Kidney (tissue), 14 donors: ENCODE results near the gene PIAS2. TPM values are rescaled to one million over a fixed set of nuclear protein-coding genes. Genes with fewer than 3 reads are reported as not detected.

ENCODE experiments used
- DNase-seq, 5 donors: peaks; one replicate each; pipeline ENCODE4 v3.0.0-alpha.2; 2013 to 2020
- FAIRE-seq: peaks from 2 replicates; lab custom pipeline; 2012; peaks lifted over from hg19 to GRCh38; lab: Jason Lieb, UNC
- H3K27ac ChIP-seq, 2 donors: one replicate each; pipeline ENCODE4 v1.7.0; 2013; ENCODE audit warnings: low read depth in 2 of 2, low read length in 2 of 2, inconsistent platforms in 1 of 2
- H3K27me3 ChIP-seq: one replicate; pipeline ENCODE4 v1.7.1; 2013; ENCODE audit warnings: low read length, inconsistent platforms; ENCODE audit not compliant: control insufficient read depth, insufficient read depth
- H3K36me3 ChIP-seq, 3 donors: one replicate each; pipeline versions ENCODE4 v1.7.0 to v1.7.1; 2013; ENCODE audit warnings: low read length in 3 of 3, control low read depth in 1 of 3, inconsistent platforms in 1 of 3; ENCODE audit not compliant: insufficient read depth in 3 of 3, control insufficient read depth in 2 of 3
- H3K4me1 ChIP-seq, 3 donors: one replicate each; pipeline versions ENCODE4 v1.7.0 to v1.7.1; 2013; ENCODE audit warnings: low read length in 3 of 3, inconsistent platforms in 1 of 3, low read depth in 1 of 3; ENCODE audit not compliant: control insufficient read depth in 2 of 3, insufficient read depth in 2 of 3
- H3K4me3 ChIP-seq, 3 donors: one replicate each; pipeline versions ENCODE4 v1.7.0 to v1.8.1; 2013; ENCODE audit warnings: low read length in 3 of 3, control low read depth in 1 of 3, inconsistent platforms in 1 of 3
- H3K9ac ChIP-seq, 3 donors: one replicate each; pipeline versions ENCODE4 v1.7.0 to v1.7.1; 2013; ENCODE audit warnings: low read length in 3 of 3, control low read depth in 1 of 3, inconsistent platforms in 1 of 3
- H3K9me3 ChIP-seq, 3 donors: one replicate each; pipeline versions ENCODE4 v1.7.0 to v1.7.1; 2013; ENCODE audit warnings: low read length in 3 of 3, control low read depth in 1 of 3, inconsistent platforms in 1 of 3; ENCODE audit not compliant: control insufficient read depth in 2 of 3, insufficient read depth in 1 of 3
- intact Hi-C: fragments of 100-400 bp; cut with DNase I; formaldehyde crosslinking; loops from one replicate; pipeline ENCODE4 v1.11.1; 2022
- polyA plus RNA-seq: library from polyadenylated mRNA; stranded (reverse); fragments of 350-450 nt; fragmentation: Illumina TruSeq; extraction: RNeasy Lipid Tissue Mini Kit (QIAGEN cat#74804); gene quantifications from one replicate; pipeline ENCODE4 v1.2.3, GENCODE V29; 2014; ENCODE audit warnings: low read depth, low replicate concordance; ENCODE audit not compliant: insufficient read depth
- total RNA-seq: library from RNA; stranded (reverse); fragmentation: NEBNext Ultra II Directional; extraction: Animal tissue kit (Norgen Biotek cat#: 25700); gene quantifications from one replicate; pipeline ENCODE4 v1.2.1, GENCODE V29; 2021
- TF ChIP-seq, protein P1 (sequence below): IDR thresholded peaks from 3 replicates; pipeline ENCODE4 v1.5.1; 2012; ENCODE audit warnings: mild to moderate bottlenecking, moderate library complexity, borderline replicate concordance; ENCODE audit not compliant: insufficient read depth; ENCODE audit errors: extremely low read depth
- donor health status: control.
- donor health status: control.
- donor health status: control.
- donor health status: control.
- donor health status: control.
- donor health status: DM: yes; HTN: yes; CAD: no.
- donor health status: Normal renal cell carcinoma (clear cell type).

The PIAS2 gene
- total and polyA plus RNA-seq, 2 donors from 2014 or later = 9.9 to 41.2 TPM

DNA sequence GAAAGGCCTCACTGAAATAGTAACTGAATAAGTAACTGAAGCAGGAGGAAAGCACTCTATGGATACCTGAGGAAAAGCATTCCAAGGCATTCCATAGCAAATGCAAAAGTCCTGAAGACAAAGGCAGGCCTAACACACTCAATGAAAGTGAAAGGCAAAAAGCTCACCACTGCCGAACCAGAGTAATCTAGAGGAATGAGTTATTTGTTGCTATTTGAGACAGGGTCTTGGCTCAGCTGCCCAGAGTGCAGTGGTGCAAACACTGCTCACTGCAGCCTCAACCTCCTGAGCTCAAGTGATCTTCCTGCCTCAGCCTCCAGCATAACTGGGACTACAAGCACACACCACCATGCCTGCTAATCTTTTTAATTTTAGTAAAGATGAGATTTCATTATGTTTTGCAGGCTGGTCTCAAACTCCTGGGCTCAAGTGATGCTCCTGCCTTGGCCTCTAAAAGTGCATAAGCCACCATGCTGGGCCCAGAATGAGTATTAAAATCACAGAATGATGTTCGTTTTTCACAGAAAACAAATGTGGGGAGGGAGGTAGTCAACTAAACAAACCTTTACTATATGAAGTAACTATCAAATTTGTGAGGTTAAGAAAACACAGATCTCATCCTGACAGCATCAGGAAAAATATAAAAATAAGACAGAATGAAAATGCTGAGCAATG lies 17.9 kb downstream of the PIAS2 start:
- H3K9ac ChIP-seq = no peak overlapping the region
- H3K36me3 ChIP-seq = no peaks in the 10 kb centered on the region
- intact Hi-C loops = no loop called here
- H3K27me3 ChIP-seq = no peaks in the 10 kb centered on the region
- H3K4me3 ChIP-seq = no peak overlapping the region
- no peaks in the 10 kb centered on the region for H3K9me3 ChIP-seq
- DNase-seq = peak in 2 of 5 donors; percentile 22 to 40
- peaks cover 0 to 3% (median 0%) of the 10 kb centered on the region in 3 donors for H3K4me1 ChIP-seq
- H3K27ac ChIP-seq = no peak overlapping the region
- FAIRE-seq = no peak
- TF ChIP-seq, protein P1, sequence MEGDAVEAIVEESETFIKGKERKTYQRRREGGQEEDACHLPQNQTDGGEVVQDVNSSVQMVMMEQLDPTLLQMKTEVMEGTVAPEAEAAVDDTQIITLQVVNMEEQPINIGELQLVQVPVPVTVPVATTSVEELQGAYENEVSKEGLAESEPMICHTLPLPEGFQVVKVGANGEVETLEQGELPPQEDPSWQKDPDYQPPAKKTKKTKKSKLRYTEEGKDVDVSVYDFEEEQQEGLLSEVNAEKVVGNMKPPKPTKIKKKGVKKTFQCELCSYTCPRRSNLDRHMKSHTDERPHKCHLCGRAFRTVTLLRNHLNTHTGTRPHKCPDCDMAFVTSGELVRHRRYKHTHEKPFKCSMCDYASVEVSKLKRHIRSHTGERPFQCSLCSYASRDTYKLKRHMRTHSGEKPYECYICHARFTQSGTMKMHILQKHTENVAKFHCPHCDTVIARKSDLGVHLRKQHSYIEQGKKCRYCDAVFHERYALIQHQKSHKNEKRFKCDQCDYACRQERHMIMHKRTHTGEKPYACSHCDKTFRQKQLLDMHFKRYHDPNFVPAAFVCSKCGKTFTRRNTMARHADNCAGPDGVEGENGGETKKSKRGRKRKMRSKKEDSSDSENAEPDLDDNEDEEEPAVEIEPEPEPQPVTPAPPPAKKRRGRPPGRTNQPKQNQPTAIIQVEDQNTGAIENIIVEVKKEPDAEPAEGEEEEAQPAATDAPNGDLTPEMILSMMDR = no peak

DNA sequence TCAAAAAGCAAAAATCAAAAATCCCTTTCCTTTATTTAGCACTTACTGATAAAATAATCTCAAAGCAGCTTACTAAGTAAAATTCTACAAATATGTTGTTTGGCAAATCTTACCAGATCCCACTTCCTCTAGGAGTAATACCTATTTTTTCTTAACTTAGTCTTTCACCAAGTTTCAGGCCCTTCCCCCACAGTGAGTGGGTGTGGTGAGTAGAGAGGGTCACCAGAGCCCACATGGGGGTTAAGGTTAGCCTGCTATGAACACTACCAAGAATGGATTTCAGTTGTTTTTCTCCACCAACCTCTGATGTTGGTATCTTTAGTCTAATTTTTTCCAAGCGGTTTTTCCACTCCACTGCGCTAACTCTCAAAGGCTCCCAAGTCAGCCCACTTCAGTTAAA lies 23.2 kb downstream of the PIAS2 start:
- FAIRE-seq (no peak), DNase-seq (no peak)
- TF ChIP-seq, protein P1 = no peak
- Histone ChIP-seq H3K36me3 (peaks cover 4 to 11% (median 7%) of the 10 kb centered on the region in 3 donors), H3K9me3 (peaks cover 2 to 6% (median 3%) of the 10 kb centered on the region in 3 donors), H3K27me3 (no peaks in the 10 kb centered on the region), H3K4me3 (no peak overlapping the region), H3K4me1 (peaks cover 0 to under 1% (median 0%) of the 10 kb centered on the region in 3 donors), H3K9ac (no peak overlapping the region), H3K27ac (no peak overlapping the region)
- intact Hi-C loops = no loop called here

DNA sequence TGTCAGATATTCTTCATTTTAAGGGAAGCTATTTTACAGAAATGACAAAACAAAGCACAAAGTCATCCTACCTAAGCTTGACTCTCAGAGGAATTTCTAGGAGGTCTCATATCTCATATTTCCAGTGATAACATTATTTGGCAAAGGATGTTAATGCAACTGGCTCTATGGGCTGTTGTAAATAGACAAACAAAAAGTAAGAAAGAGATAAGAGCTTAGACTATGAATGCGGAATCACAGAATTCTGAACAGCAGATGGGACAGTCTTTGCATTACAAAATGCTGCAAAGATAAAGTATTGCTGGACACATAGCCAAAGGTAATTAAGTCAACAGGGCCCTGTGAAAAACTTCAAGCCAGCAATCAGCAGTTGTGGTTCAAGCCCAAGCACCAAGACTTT lies 23.9 kb downstream of the PIAS2 start:
- Histone ChIP-seq H3K4me3 (no peak overlapping the region), H3K9ac (no peak overlapping the region), H3K4me1 (no peaks in the 10 kb centered on the region), H3K9me3 (peaks cover 3 to 14% (median 5%) of the 10 kb centered on the region in 3 donors), H3K27me3 (no peaks in the 10 kb centered on the region), H3K27ac (no peak overlapping the region), H3K36me3 (peaks cover 4 to 19% (median 13%) of the 10 kb centered on the region in 3 donors)
- TF ChIP-seq, protein P1 = no peak
- no peak for FAIRE-seq
- intact Hi-C loops = no loop called here
- DNase-seq = no peak
